CD14-positive monocyte (primary cell): ENCODE data around the gene MICAL2. TPM values are rescaled to one million over a fixed set of nuclear protein-coding genes. Genes with fewer than 3 reads are reported as not detected.

ENCODE experiments used
- DNase-seq, 3 donors: peaks; one replicate each; pipeline ENCODE4 v3.0.0-alpha.2; 2011 to 2022
- H2AFZ ChIP-seq: 2 replicates; pipeline ENCODE4 v1.6.0; 2012; ENCODE audit warnings: mild to moderate bottlenecking, low read depth, low read length, inconsistent platforms; ENCODE audit not compliant: insufficient read depth, poor library complexity, severe bottlenecking
- H3K27ac ChIP-seq, 2 donors: 1 replicate in 1 of 2; 2 replicates in 1 of 2; pipeline ENCODE4 v1.5.1; 2012 to 2013; ENCODE audit warnings: low read length in 2 of 2, control low read depth in 1 of 2, inconsistent platforms in 1 of 2, low read depth in 1 of 2, mild to moderate bottlenecking in 1 of 2
- H3K27me3 ChIP-seq, 2 donors: one replicate each; pipeline versions ENCODE4 v1.6.0 to v1.6.1; 2011 to 2013; ENCODE audit warnings: low read length in 2 of 2; ENCODE audit not compliant: control insufficient read depth in 2 of 2, insufficient read depth in 2 of 2
- H3K36me3 ChIP-seq, 2 donors: replicated peaks in 1 of 2; 1 replicate in 1 of 2; 2 replicates in 1 of 2; pipeline versions ENCODE4 v1.5.1 to v1.6.1; 2012 to 2013; ENCODE audit warnings: low read length in 2 of 2, control low read depth in 1 of 2, inconsistent platforms in 1 of 2, mild to moderate bottlenecking in 1 of 2; ENCODE audit not compliant: insufficient read depth in 2 of 2, control insufficient read depth in 1 of 2
- H3K4me1 ChIP-seq, 2 donors: 1 replicate in 1 of 2; 2 replicates in 1 of 2; pipeline versions ENCODE4 v1.5.1 to v1.6.1; 2012 to 2013; ENCODE audit warnings: low read length in 2 of 2, control low read depth in 1 of 2, inconsistent platforms in 1 of 2, mild to moderate bottlenecking in 1 of 2, moderate library complexity in 1 of 2; ENCODE audit not compliant: insufficient read depth in 2 of 2, control insufficient read depth in 1 of 2
- H3K4me2 ChIP-seq: replicated peaks from 2 replicates; pipeline ENCODE3; 2012; ENCODE audit warnings: low read length, moderate library complexity, mild to moderate bottlenecking; ENCODE audit not compliant: poor library complexity, severe bottlenecking; ENCODE audit errors: extremely low read depth
- H3K4me3 ChIP-seq, 3 experiments: fragments of 200-600 bp in 1 of 3; sonication (generic) in 1 of 3; replicated peaks in 1 of 3; 1 replicate in 2 of 3; 2 replicates in 1 of 3; pipeline ENCODE4 v1.5.1; 2011 to 2013; ENCODE audit warnings: low read length in 3 of 3, mild to moderate bottlenecking in 3 of 3, control low read depth in 2 of 3, low read depth in 2 of 3, inconsistent platforms in 1 of 3, moderate library complexity in 1 of 3
- H3K79me2 ChIP-seq: 2 replicates; pipeline ENCODE4 v1.6.0; 2012; ENCODE audit warnings: mild to moderate bottlenecking, control low read depth, inconsistent platforms, low read length, moderate library complexity; ENCODE audit not compliant: insufficient read depth
- H3K9ac ChIP-seq: 2 replicates; pipeline ENCODE4 v1.6.0; 2017; ENCODE audit warnings: low read length, mild to moderate bottlenecking; ENCODE audit not compliant: insufficient read depth, poor library complexity, severe bottlenecking
- H3K9me3 ChIP-seq, 2 donors: replicated peaks in 1 of 2; 1 replicate in 1 of 2; 2 replicates in 1 of 2; pipeline versions ENCODE4 v1.5.1 to v1.6.1; 2012 to 2013; ENCODE audit warnings: low read length in 2 of 2, control low read depth in 1 of 2; ENCODE audit not compliant: control insufficient read depth in 1 of 2, insufficient read depth in 1 of 2
- H4K20me1 ChIP-seq: 2 replicates; pipeline ENCODE4 v1.6.0; 2012; ENCODE audit warnings: mild to moderate bottlenecking, low read length, control low read depth, moderate library complexity; ENCODE audit not compliant: insufficient read depth
- H3K27ac Mint-ChIP-seq, 7 donors: one replicate each; pipeline ENCODE4 v1.8.0; 2020; ENCODE audit warnings: mild to moderate bottlenecking in 7 of 7, mixed read lengths in 7 of 7, moderate library complexity in 6 of 7, inconsistent platforms in 2 of 7
- H3K27me3 Mint-ChIP-seq, 3 donors: one replicate each; pipeline ENCODE4 v1.8.0; 2021 to 2022; ENCODE audit warnings: low read depth in 3 of 3, mild to moderate bottlenecking in 3 of 3, mixed read lengths in 3 of 3, moderate library complexity in 3 of 3, inconsistent platforms in 1 of 3
- H3K36me3 Mint-ChIP-seq, 2 donors: one replicate each; pipeline ENCODE4 v1.8.0; 2020; ENCODE audit warnings: mixed read lengths in 2 of 2, inconsistent platforms in 1 of 2, mild to moderate bottlenecking in 1 of 2
- H3K4me1 Mint-ChIP-seq: one replicate; pipeline ENCODE4 v1.8.0; 2020; ENCODE audit warnings: mild to moderate bottlenecking, mixed read lengths
- H3K4me3 Mint-ChIP-seq, 2 donors: one replicate each; pipeline ENCODE4 v1.8.0; 2020; ENCODE audit warnings: mild to moderate bottlenecking in 2 of 2, mixed read lengths in 2 of 2, moderate library complexity in 1 of 2
- H3K9me3 Mint-ChIP-seq, 7 donors: one replicate each; pipeline ENCODE4 v1.8.0; 2020 to 2022; ENCODE audit warnings: mixed read lengths in 7 of 7, mild to moderate bottlenecking in 6 of 7, moderate library complexity in 6 of 7, inconsistent platforms in 2 of 7
- WGBS: methylation state at CpG from one replicate; pipeline ENCODE4 v1.1.5; 2013; ENCODE audit warnings: missing lambda C conversion rate; ENCODE audit not compliant: insufficient coverage; 5-methylcytosine and 5-hydroxymethylcytosine counted together
- intact Hi-C, 2 donors: fragments of 100-400 bp; cut with micrococcal nuclease; formaldehyde crosslinking; loops; one replicate each; pipeline versions ENCODE4 v1.15.0 to v1.15.1; 2023
- polyA plus RNA-seq, 3 donors: library from polyadenylated mRNA; depleted of rRNA in 1 of 3; unstranded in 2 of 3; stranded (reverse) in 1 of 3; fragments of 300-500 nt in 2 of 3; fragments of >200 nt in 1 of 3; fragmentation: Illumina TruSeq in 2 of 3; gene quantifications; 1 replicate in 2 of 3; 2 replicates in 1 of 3; pipeline ENCODE4 v1.2.3, GENCODE V29; 2012 to 2021
- TF ChIP-seq, protein P1 (sequence below): fragments of 200-600 bp; IDR thresholded peaks from one replicate; pipeline ENCODE4 v1.8.0; 2022; ENCODE audit warnings: antibody characterized with exemption, mild to moderate bottlenecking

MICAL2 gene
- polyA plus RNA-seq, 3 donors: 39.8 to 72.5 (median 44.0) TPM

DNA sequence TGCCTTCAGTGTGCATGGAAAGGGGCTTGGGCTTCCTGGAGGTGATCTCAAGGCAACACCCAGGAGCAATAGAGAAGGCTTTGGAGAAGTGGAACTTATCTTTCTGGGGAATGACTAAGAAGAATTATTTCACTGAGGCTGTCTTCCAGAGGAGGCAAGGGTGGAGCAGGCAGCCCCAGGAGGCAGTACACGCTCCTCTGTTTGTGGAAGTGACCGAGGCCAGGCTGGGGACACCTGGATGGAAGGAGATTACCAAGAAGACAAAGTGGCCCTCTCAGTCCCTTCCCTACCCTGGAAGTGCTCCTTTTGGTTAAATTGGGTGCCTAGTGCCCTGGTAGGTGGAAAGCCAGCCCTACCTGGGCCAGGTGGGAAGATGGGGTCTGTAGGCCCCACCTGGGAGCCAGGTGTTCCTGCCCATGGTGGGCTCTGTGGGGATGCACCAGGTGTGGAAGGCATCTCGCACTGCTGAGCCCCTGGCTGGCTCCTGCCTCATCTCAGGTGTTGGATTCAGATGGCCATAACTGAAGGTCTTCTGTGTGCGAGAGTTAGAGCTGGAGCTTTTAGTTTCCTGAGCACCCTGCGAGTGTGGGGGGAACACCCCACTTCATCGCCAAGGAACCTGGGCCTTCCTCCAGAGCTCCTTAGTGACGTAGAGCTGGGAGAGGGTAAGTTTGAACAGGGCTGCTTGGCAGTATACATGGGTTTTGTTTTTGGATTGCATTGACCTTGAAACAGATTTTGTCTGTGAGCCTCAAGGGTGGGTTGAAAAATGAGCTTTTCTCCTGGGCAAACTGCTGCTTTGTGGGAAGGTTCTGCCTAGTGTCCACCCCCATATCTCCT lies 46.1 kb downstream of the MICAL2 start:
- peaks cover 42 to 61% of the 10 kb centered on the region in 2 donors for H3K36me3 Mint-ChIP-seq

DNA sequence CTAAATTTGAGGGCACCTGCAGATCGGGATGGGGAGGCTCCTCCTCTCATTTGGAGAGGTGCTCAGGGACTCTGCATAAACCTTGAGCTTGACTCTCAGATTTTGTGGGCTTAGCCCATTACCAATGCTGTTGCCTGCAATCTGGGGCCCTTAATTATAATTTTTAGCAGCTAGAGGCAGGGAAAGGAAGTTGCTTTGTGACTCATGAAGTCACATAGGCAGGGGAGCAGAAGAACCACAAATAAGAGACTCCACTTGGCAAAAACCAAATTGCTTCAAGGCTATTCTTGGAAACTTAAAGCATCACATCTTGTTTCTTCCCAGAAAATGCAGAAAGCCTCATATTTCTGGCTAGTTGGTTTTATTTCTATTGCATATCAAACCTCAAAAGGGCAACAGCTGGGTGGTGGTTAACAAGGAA lies 46.9 kb downstream of the MICAL2 start:
- Mint-ChIP-seq H3K27me3 (peaks cover 0 to 5% (median 0%) of the 10 kb centered on the region in 3 donors), H3K4me3 (peak overlapping the region in 1 of 2 donors; percentile 26), H3K36me3 (peaks cover 48 to 65% of the 10 kb centered on the region in 2 donors), H3K27ac (peak overlapping the region; percentile 74 to 96 (median 87)), H3K4me1 (peaks cover 69% of the 10 kb centered on the region), H3K9me3 (peaks cover 0 to 2% (median 0%) of the 10 kb centered on the region in 7 donors)
- H3K4me2 ChIP-seq: peak overlapping the region; percentile 58
- 57% methylated on average over 1 of the region's 1 CpG for WGBS
- H3K9ac ChIP-seq: no peak overlapping the region
- H2AFZ ChIP-seq: no peak overlapping the region
- H3K27ac ChIP-seq: peak overlapping the region; percentile 61 to 95
- H3K79me2 ChIP-seq: peaks cover 34% of the 10 kb centered on the region
- no peaks in the 10 kb centered on the region for H3K9me3 ChIP-seq
- intact Hi-C loops: loop anchor here in 1 of 2 donors (5.0 kb wide), 1 partner anchor 45 kb away; the partner anchor contains the start of gene MICAL2
- peak overlapping the region in 1 of 3 experiments; percentile 42 for H3K4me3 ChIP-seq
- H3K27me3 ChIP-seq: no peaks in the 10 kb centered on the region
- TF ChIP-seq, protein P1, sequence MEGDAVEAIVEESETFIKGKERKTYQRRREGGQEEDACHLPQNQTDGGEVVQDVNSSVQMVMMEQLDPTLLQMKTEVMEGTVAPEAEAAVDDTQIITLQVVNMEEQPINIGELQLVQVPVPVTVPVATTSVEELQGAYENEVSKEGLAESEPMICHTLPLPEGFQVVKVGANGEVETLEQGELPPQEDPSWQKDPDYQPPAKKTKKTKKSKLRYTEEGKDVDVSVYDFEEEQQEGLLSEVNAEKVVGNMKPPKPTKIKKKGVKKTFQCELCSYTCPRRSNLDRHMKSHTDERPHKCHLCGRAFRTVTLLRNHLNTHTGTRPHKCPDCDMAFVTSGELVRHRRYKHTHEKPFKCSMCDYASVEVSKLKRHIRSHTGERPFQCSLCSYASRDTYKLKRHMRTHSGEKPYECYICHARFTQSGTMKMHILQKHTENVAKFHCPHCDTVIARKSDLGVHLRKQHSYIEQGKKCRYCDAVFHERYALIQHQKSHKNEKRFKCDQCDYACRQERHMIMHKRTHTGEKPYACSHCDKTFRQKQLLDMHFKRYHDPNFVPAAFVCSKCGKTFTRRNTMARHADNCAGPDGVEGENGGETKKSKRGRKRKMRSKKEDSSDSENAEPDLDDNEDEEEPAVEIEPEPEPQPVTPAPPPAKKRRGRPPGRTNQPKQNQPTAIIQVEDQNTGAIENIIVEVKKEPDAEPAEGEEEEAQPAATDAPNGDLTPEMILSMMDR: no peak
- peaks cover 59 to 68% of the 10 kb centered on the region in 2 donors for H3K4me1 ChIP-seq
- H3K36me3 ChIP-seq: peaks cover 16 to 41% of the 10 kb centered on the region in 2 donors
- peaks cover 22% of the 10 kb centered on the region for H4K20me1 ChIP-seq
- peak; percentile 53 to 59 (median 59) for DNase-seq

More for the DNA sequence above, 46.1 kb downstream of the MICAL2 start:
- TF ChIP-seq, protein P1: no peak
- peaks cover 10 to 35% of the 10 kb centered on the region in 2 donors for H3K36me3 ChIP-seq
- peaks cover 32% of the 10 kb centered on the region for H3K79me2 ChIP-seq
- intact Hi-C loops: loop anchor here in 1 of 2 donors (5.0 kb wide), 1 partner anchor 44 kb away; the partner anchor contains the start of gene MICAL2
- H3K27me3 ChIP-seq: no peaks in the 10 kb centered on the region
- peak overlapping the region; percentile 61 to 95 for H3K27ac ChIP-seq
- peak overlapping the region; percentile 37 for H3K9ac ChIP-seq
- H3K4me1 ChIP-seq: peaks cover 59 to 69% of the 10 kb centered on the region in 2 donors
- Mint-ChIP-seq H3K9me3 (peaks cover 0 to 2% (median 0%) of the 10 kb centered on the region in 7 donors), H3K27ac (peak overlapping the region; percentile 74 to 96 (median 87)), H3K27me3 (peaks cover 0 to 5% (median 0%) of the 10 kb centered on the region in 3 donors), H3K4me1 (peaks cover 72% of the 10 kb centered on the region), H3K4me3 (peak overlapping the region; percentile 26 to 42)
- H2AFZ ChIP-seq: no peak overlapping the region
- peaks cover 24% of the 10 kb centered on the region for H4K20me1 ChIP-seq
- peak overlapping the region in 1 of 3 experiments; percentile 42 for H3K4me3 ChIP-seq
- 72% methylated on average over 6 of the region's 7 CpGs for WGBS
- peak overlapping the region; percentile 58 for H3K4me2 ChIP-seq
- no peak for DNase-seq
- no peaks in the 10 kb centered on the region for H3K9me3 ChIP-seq
